OCI-M1 (cell line): ENCODE measurements around the gene LGALS9.

Source experiments
- DNase-seq: peaks from one replicate; lab custom pipeline; 2025; lab: John Stamatoyannopoulos, UW

Gene LGALS9

GRCh38 chr17:27630607-27631410 lies at the start of gene LGALS9:
Gene LGALS9 (plus strand): TSS chr17:27631188. CDS start chr17:27631266, 78 bp downstream.
- DNase-seq: peak; percentile 94

- DNase-seq: no peak
Observed at GRCh38 chr17:27582696-27583095, 48.3 kb upstream of the LGALS9 start.

- DNase-seq: no peak
Observed at GRCh38 chr17:27585153-27585681, 45.8 kb upstream of the LGALS9 start.

GRCh38 chr17:27585792-27586191 lies 45.2 kb upstream of the LGALS9 start:
- no peak for DNase-seq

GRCh38 chr17:27586203-27586721 lies 44.7 kb upstream of the LGALS9 start:
- DNase-seq: no peak

- no peak for DNase-seq
Observed at GRCh38 chr17:27588354-27588753, 42.6 kb upstream of the LGALS9 start.

GRCh38 chr17:27590864-27591263 lies 40.1 kb upstream of the LGALS9 start:
- DNase-seq: no peak

GRCh38 chr17:27591986-27592385 lies 39.0 kb upstream of the LGALS9 start:
- DNase-seq: no peak

- no peak for DNase-seq
Observed at GRCh38 chr17:27593232-27593856, 37.6 kb upstream of the LGALS9 start.

- no peak for DNase-seq
Observed at GRCh38 chr17:27593857-27594255, 37.1 kb upstream of the LGALS9 start.

- no peak for DNase-seq
Observed at GRCh38 chr17:27595208-27595607, 35.8 kb upstream of the LGALS9 start.

GRCh38 chr17:27596096-27596495 lies 34.9 kb upstream of the LGALS9 start:
- DNase-seq: no peak

GRCh38 chr17:27596566-27597187 lies 34.3 kb upstream of the LGALS9 start:
- DNase-seq: no peak

- no peak for DNase-seq
Observed at GRCh38 chr17:27597188-27597580, 33.8 kb upstream of the LGALS9 start.

- DNase-seq: no peak
Observed at GRCh38 chr17:27597783-27598320, 33.1 kb upstream of the LGALS9 start.

- no peak for DNase-seq
Observed at GRCh38 chr17:27598337-27599050, 32.5 kb upstream of the LGALS9 start.

GRCh38 chr17:27600471-27600870 lies 30.5 kb upstream of the LGALS9 start:
- DNase-seq: no peak

- peak; percentile 97 for DNase-seq
Observed at GRCh38 chr17:27601069-27601974, 29.7 kb upstream of the LGALS9 start.

GRCh38 chr17:27601975-27602302 lies 29.0 kb upstream of the LGALS9 start:
- no peak for DNase-seq

GRCh38 chr17:27602721-27603420 lies 28.1 kb upstream of the LGALS9 start:
- peak; percentile 96 for DNase-seq
